Heart left ventricle (tissue), 13 donors: ENCODE data around the gene VDR.

Experiments
- CTCF ChIP-seq, 12 donors: fragments of 200-600 bp; sonication (generic) in 4 of 12; IDR thresholded peaks; one replicate each; pipeline versions ENCODE4 v1.5.0 to v1.8.0; 2018 to 2022; ENCODE audit warnings: antibody characterized with exemption in 12 of 12, mild to moderate bottlenecking in 5 of 12
- POLR2A ChIP-seq, 2 donors: fragments of 450-650 bp; IDR thresholded peaks; one replicate each; pipeline ENCODE4 v1.6.1; 2017; ENCODE audit warnings: antibody characterized with exemption in 2 of 2, mild to moderate bottlenecking in 2 of 2, moderate library complexity in 2 of 2
- donor health status: ischemic (EF 13 %, LVEDD 7.1; RV severe dilation, severe dysfunction).
- donor health status: DM: no; HTN: yes; CAD: no.
- donor health status: DM: no; HTN: no; CAD: no.
- donor health status: ischemic (EF 25% LVEDD 6.9; RV normal size, moderate dysfunction).
- donor health status: ischemic (EF 25% LVEDD 5.7; RV mildly dilated, moderate dysfunction).
- donor health status: ischemic (EF 35%, LVEDD 5.7; RV mildly dilated, moderate dysfunction).
- donor health status: nonischemic (EF 11% LVEDD 7.7; RV severe dilation, severe dysfunction).
- donor health status: DM: yes; HTN: yes; CAD: no.
- donor health status: PGD.
- donor health status: ischemic (EF 29% LVEDD 5.4; RV normal size, mild dysfunction).
- donor health status: nonischemic (EF 23%, LVEDD 6.1; RV moderate dilation, normal function).

- TF ChIP-seq CTCF (IDR thresholded peaks at IDR 0.05) (no peak), POLR2A (IDR thresholded peaks at IDR 0.05) (no peak)
These were observed 110.1 kb downstream of the VDR start for GRCh38 chr12:47794679-47795078.
